ENCODE results near the gene KCNJ11. TPM values are rescaled to one million over a fixed set of nuclear protein-coding genes. Genes with fewer than 3 reads are reported as not detected.

Gene KCNJ11
- total RNA-seq, 1 experiment from 2014 or later = 7.5 TPM

GRCh38 chr11:17432002-17432401, 43.5 kb upstream of the KCNJ11 start:
- ATAC-seq = no peak

More at GRCh38 chr11:17432002-17432401, 43.5 kb upstream of the KCNJ11 start:
- Histone ChIP-seq H3K27ac (ENCODE audit: low read depth, low read length) (no peak overlapping the region), H3K9ac (ENCODE audit: low read length) (no peak overlapping the region), H3K9me2 (ENCODE audit: insufficient read depth) (no peaks in the 10 kb centered on the region), H3K36me3 (ENCODE audit: control insufficient read depth in 1 of 2, insufficient read depth in 2 of 2, low read length in 2 of 2) (no peaks in the 10 kb centered on the region), H2AFZ (ENCODE audit: low read depth, low read length, poor library complexity, severe bottlenecking) (no peak overlapping the region), H3K4me3 (replicated peaks in 1 of 2; ENCODE audit: low read depth in 1 of 2, low read length in 2 of 2) (no peak overlapping the region), H3K9me3 (ENCODE audit: control insufficient read depth in 1 of 2, insufficient read depth in 1 of 2, low read depth in 1 of 2, low read length in 2 of 2) (no peaks in the 10 kb centered on the region), H4K20me1 (ENCODE audit: insufficient read depth) (no peaks in the 10 kb centered on the region), H3K4me2 (ENCODE audit: low read length) (no peak overlapping the region), H3K79me2 (ENCODE audit: insufficient read depth, low read length) (no peaks in the 10 kb centered on the region), H3K4me1 (ENCODE audit: control insufficient read depth in 1 of 2, insufficient read depth in 2 of 2, low read length in 2 of 2) (no peaks in the 10 kb centered on the region), H3K27me3 (ENCODE audit: insufficient read depth, low read length) (no peaks in the 10 kb centered on the region)
- RAD21 ChIA-PET (ENCODE audit: low non-redundant PET in 1 of 2, low total read pairs in 2 of 2, uncharacterized antibody in 2 of 2, unreplicated experiment in 2 of 2) = no interaction called here
- no peak for DNase-seq (ENCODE audit: low read depth, low spot score)
- POLR2A ChIA-PET = no interaction called here
- CTCF ChIA-PET = interaction anchor here (0.9 kb wide), 1 partner anchor 78 kb away, joined by 3 read pairs; no protein-coding TSS in a partner anchor
- no peak for TF ChIP-seq SRF (IDR thresholded peaks at IDR 0.05; ENCODE audit: low read depth)
- TF ChIP-seq, protein P1, sequence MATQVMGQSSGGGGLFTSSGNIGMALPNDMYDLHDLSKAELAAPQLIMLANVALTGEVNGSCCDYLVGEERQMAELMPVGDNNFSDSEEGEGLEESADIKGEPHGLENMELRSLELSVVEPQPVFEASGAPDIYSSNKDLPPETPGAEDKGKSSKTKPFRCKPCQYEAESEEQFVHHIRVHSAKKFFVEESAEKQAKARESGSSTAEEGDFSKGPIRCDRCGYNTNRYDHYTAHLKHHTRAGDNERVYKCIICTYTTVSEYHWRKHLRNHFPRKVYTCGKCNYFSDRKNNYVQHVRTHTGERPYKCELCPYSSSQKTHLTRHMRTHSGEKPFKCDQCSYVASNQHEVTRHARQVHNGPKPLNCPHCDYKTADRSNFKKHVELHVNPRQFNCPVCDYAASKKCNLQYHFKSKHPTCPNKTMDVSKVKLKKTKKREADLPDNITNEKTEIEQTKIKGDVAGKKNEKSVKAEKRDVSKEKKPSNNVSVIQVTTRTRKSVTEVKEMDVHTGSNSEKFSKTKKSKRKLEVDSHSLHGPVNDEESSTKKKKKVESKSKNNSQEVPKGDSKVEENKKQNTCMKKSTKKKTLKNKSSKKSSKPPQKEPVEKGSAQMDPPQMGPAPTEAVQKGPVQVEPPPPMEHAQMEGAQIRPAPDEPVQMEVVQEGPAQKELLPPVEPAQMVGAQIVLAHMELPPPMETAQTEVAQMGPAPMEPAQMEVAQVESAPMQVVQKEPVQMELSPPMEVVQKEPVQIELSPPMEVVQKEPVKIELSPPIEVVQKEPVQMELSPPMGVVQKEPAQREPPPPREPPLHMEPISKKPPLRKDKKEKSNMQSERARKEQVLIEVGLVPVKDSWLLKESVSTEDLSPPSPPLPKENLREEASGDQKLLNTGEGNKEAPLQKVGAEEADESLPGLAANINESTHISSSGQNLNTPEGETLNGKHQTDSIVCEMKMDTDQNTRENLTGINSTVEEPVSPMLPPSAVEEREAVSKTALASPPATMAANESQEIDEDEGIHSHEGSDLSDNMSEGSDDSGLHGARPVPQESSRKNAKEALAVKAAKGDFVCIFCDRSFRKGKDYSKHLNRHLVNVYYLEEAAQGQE (IDR thresholded peaks at IDR 0.05; ENCODE audit: low read depth) = no peak
- TF ChIP-seq EZH2 (IDR thresholded peaks at IDR 0.05) = no peak
- TF ChIP-seq SP1 (IDR thresholded peaks at IDR 0.05; ENCODE audit: low read depth) = no peak
- no peak for TF ChIP-seq SIN3A (IDR thresholded peaks at IDR 0.05; ENCODE audit: low read depth)
- TF ChIP-seq TCF7L2 (IDR thresholded peaks at IDR 0.05; ENCODE audit: borderline replicate concordance, extremely low read depth, insufficient read depth, insufficient read length) = no peak
- no peak for TF ChIP-seq ATF3 (IDR thresholded peaks at IDR 0.05)
- no peak for TF ChIP-seq JUND (IDR thresholded peaks at IDR 0.05)
- TF ChIP-seq POLR2A (IDR thresholded peaks at IDR 0.05; ENCODE audit: borderline replicate concordance, extremely low read depth, insufficient read depth, insufficient read length) = no peak
- no peak for TF ChIP-seq ZFX (IDR thresholded peaks at IDR 0.05)
- TF ChIP-seq ZNF274 (IDR thresholded peaks at IDR 0.05; ENCODE audit: low read depth, low read length) = no peak
- no peak for TF ChIP-seq CEBPB (IDR thresholded peaks at IDR 0.05; ENCODE audit: low read depth)
- TF ChIP-seq, protein P2, sequence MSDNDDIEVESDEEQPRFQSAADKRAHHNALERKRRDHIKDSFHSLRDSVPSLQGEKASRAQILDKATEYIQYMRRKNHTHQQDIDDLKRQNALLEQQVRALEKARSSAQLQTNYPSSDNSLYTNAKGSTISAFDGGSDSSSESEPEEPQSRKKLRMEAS (IDR thresholded peaks at IDR 0.05) = no peak
- no peak for TF ChIP-seq ELF1 (IDR thresholded peaks at IDR 0.05; ENCODE audit: borderline replicate concordance, low read depth)
- no peak for TF ChIP-seq RAD21 (IDR thresholded peaks at IDR 0.05; ENCODE audit: low read depth)
- TF ChIP-seq POLR2AphosphoS5 (IDR thresholded peaks at IDR 0.05; ENCODE audit: low read depth, low read length) = no peak
- no peak for TF ChIP-seq YY1 (IDR thresholded peaks at IDR 0.05; ENCODE audit: extremely low read depth, insufficient replicate concordance, low read depth, low read length)
- TF ChIP-seq FOSL1 (IDR thresholded peaks at IDR 0.05; ENCODE audit: low read depth) = no peak
- no TSS peak for BruUV-seq (replicated peaks)
- intact Hi-C loops (cut with micrococcal nuclease) = no loop called here

All from HCT116 (cell line).